ENCODE data around the gene LCE5A. TPM values are rescaled to one million over a fixed set of nuclear protein-coding genes. Genes with fewer than 3 reads are reported as not detected.

LCE5A gene
- total RNA-seq, 1 donor: not detected

GRCh38 chr1:152514715-152515433 is 4.3 kb downstream of the LCE5A start:
- DNase-seq (ENCODE audit: low read depth): no peak
- H3K4me3 ChIP-seq (ENCODE audit: low read depth, low read length): peak overlapping the region; percentile 22
- TF ChIP-seq, protein P1, sequence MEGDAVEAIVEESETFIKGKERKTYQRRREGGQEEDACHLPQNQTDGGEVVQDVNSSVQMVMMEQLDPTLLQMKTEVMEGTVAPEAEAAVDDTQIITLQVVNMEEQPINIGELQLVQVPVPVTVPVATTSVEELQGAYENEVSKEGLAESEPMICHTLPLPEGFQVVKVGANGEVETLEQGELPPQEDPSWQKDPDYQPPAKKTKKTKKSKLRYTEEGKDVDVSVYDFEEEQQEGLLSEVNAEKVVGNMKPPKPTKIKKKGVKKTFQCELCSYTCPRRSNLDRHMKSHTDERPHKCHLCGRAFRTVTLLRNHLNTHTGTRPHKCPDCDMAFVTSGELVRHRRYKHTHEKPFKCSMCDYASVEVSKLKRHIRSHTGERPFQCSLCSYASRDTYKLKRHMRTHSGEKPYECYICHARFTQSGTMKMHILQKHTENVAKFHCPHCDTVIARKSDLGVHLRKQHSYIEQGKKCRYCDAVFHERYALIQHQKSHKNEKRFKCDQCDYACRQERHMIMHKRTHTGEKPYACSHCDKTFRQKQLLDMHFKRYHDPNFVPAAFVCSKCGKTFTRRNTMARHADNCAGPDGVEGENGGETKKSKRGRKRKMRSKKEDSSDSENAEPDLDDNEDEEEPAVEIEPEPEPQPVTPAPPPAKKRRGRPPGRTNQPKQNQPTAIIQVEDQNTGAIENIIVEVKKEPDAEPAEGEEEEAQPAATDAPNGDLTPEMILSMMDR (IDR thresholded peaks at IDR 0.05; ENCODE audit: insufficient read depth, low read length): no peak

GRCh38 chr1:152515434-152515783 is 4.8 kb downstream of the LCE5A start:
- H3K4me3 ChIP-seq (ENCODE audit: low read depth, low read length): no peak overlapping the region
- DNase-seq (ENCODE audit: low read depth): peak; percentile 8
- TF ChIP-seq, protein P1 (IDR thresholded peaks at IDR 0.05; ENCODE audit: insufficient read depth, low read length): no peak

DNA sequence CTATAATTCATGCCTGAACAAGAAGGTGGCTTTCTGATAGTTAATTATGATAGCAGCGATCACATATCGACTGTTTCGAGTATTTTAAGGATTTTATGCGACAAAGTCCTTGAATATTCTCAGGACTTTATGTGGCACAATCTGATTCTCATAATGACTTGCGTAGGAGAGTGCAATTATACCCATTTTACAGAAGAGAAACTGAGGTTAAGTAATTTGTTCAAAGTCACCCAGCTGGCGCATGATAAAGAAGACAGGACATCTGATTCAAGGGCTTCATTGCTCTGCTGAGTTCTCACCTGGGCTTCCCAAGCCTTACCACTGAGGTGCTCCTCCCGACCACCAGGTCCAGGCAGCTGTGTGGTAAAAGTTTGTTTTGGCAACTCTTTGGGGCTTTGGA is 5.5 kb downstream of the LCE5A start:
- H3K4me3 ChIP-seq (ENCODE audit: low read depth, low read length): no peak overlapping the region
- DNase-seq (ENCODE audit: low read depth): no peak

GRCh38 chr1:152517237-152517811 is 6.7 kb downstream of the LCE5A start:
- H3K4me3 ChIP-seq (ENCODE audit: low read depth, low read length): no peak overlapping the region
- TF ChIP-seq, protein P1 (IDR thresholded peaks at IDR 0.05; ENCODE audit: insufficient read depth, low read length): no peak
- peak; percentile 2 for DNase-seq (ENCODE audit: low read depth)

More for the DNA sequence above, 5.5 kb downstream of the LCE5A start:
- TF ChIP-seq, protein P1 (IDR thresholded peaks at IDR 0.05; ENCODE audit: insufficient read depth, low read length): no peak

DNA sequence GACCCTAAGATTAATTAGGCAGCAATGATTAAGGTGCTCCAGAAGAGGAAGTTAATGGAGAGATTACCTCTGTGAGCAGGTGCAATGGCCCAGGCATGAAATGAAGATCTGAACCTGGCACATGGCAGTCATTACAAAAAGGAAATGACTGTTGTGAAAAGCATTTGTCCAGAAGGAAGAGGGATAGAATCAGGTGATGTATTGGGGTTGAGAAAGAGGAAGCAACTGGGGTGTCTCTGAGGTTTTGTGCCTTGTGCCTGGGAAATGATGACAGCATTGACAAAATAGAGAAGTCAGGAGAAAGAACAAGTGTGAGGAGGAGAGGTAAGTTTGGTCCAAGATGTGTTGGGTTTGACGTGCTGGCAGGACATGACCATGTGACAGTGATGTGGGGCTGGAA is 9.2 kb downstream of the LCE5A start:
- no peak for DNase-seq (ENCODE audit: low read depth)
- TF ChIP-seq, protein P1 (IDR thresholded peaks at IDR 0.05; ENCODE audit: insufficient read depth, low read length): no peak
- no peak overlapping the region for H3K4me3 ChIP-seq (ENCODE audit: low read depth, low read length)

GRCh38 chr1:152520561-152521090 is 10.0 kb downstream of the LCE5A start:
- H3K4me3 ChIP-seq (ENCODE audit: low read depth, low read length): no peak overlapping the region
- no peak for DNase-seq (ENCODE audit: low read depth)
- TF ChIP-seq, protein P1 (IDR thresholded peaks at IDR 0.05; ENCODE audit: insufficient read depth, low read length): no peak

All from fibroblast of the aortic adventitia (primary cell).